Activated CD8-positive, alpha-beta memory T cell treated with anti-CD3 and anti-CD28 coated beads, Interleukin-2, amount 50 U/mL, for 1 hour (primary cell): Measurements from ENCODE around the gene POLR2H.

Experiments
- DNase-seq: peaks from one replicate; pipeline ENCODE4 v3.0.0-alpha.2; 2020; ENCODE audit errors: extremely low read depth

POLR2H gene

GRCh38 chr3:184352149-184352785 lies 9.2 kb upstream of the POLR2H start:
- DNase-seq, result no peak

- DNase-seq, result no peak
These were observed 8.5 kb upstream of the POLR2H start for GRCh38 chr3:184352897-184353545.

GRCh38 chr3:184353546-184353941 lies 8.0 kb upstream of the POLR2H start:
- DNase-seq, result no peak

- no peak for DNase-seq
These were observed 7.3 kb upstream of the POLR2H start for GRCh38 chr3:184354121-184354728.

GRCh38 chr3:184354754-184355153 lies 6.8 kb upstream of the POLR2H start:
- DNase-seq, result no peak

GRCh38 chr3:184355261-184356040 lies 6.1 kb upstream of the POLR2H start:
- no peak for DNase-seq

- DNase-seq, result no peak
These were observed 4.0 kb upstream of the POLR2H start for GRCh38 chr3:184357248-184358123.

- no peak for DNase-seq
These were observed 3.3 kb upstream of the POLR2H start for GRCh38 chr3:184358124-184358767.

- DNase-seq, result no peak
These were observed 2.6 kb upstream of the POLR2H start for GRCh38 chr3:184358921-184359350.

- DNase-seq, result no peak
These were observed 1.9 kb upstream of the POLR2H start for GRCh38 chr3:184359610-184360009.

- no peak for DNase-seq
These were observed 1.2 kb upstream of the POLR2H start for GRCh38 chr3:184360070-184360928.

- DNase-seq, result no peak
These were observed 480 bp upstream of the POLR2H start for GRCh38 chr3:184360929-184361531.

- no peak for DNase-seq
These were observed 590 bp downstream of the POLR2H start for GRCh38 chr3:184361932-184362667.

- DNase-seq, result peak; percentile 84
These were observed 1.4 kb downstream of the POLR2H start for GRCh38 chr3:184362668-184363546.

GRCh38 chr3:184366619-184367289 lies 5.2 kb downstream of the POLR2H start:
- no peak for DNase-seq

- no peak for DNase-seq
These were observed 6.6 kb downstream of the POLR2H start for GRCh38 chr3:184368116-184368515.

GRCh38 chr3:184368586-184369183 lies 7.2 kb downstream of the POLR2H start:
- no peak for DNase-seq
